Measurements from ENCODE around the gene ARID4A. TPM values are rescaled to one million over a fixed set of nuclear protein-coding genes. Genes with fewer than 3 reads are reported as not detected.
A peak's percentile ranks its signal among the peaks of the same experiment; 100 is the strongest.

ARID4A gene
- total and polyA plus RNA-seq, 9 of the 15 experiments (the other 6 are each of a cell fraction or from before 2014, with no cell fraction given), result 2.4 to 11.5 (median 8.7) TPM

DNA sequence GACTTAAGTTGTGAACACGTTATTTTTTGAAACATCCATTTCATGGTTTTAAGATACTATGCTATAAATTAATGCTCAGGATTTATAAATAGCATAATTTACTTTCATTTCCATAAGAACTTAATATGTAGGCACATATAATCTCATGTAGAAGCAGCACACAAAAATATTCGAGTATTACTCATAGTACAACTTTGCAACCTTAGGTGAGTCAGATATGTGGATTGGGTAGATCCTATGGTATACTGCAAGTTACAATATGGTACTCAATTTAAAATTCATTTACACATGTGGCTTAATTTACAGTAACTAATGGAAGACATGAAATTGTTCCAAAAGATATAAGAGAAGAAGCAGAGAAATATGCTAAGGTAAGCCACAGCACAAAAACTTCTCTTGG, 27.7 kb upstream of the ARID4A start:
- intact Hi-C loops (cut with micrococcal nuclease), result no loop called here
- in situ Hi-C loops (cut with MboI), result no loop called here
- no peak for FAIRE-seq
- BruUV-seq (replicated peaks), result TSS peak; percentile 8
- H2AFZ ChIP-seq (ENCODE audit: low read depth, low read length), result no peak overlapping the region
- H3K4me1 ChIP-seq (replicated peaks in 1 of 2; ENCODE audit: control insufficient read depth in 2 of 2, insufficient read depth in 2 of 2, low read length in 2 of 2), result no peaks in the 10 kb centered on the region; a peak in 1 of 5 replicates
- ATAC-seq, result no peak
- CTCF ChIA-PET (ENCODE audit: low intra/inter-chr PET ratio), result no interaction called here
- H3K4me3 ChIP-seq, result no peak overlapping the region
- no peak overlapping the region for H3K4me2 ChIP-seq (ENCODE audit: insufficient read depth, low read length)
- H3K9me3 ChIP-seq (replicated peaks; ENCODE audit: control insufficient read depth, insufficient read depth, low read depth, low read length), result no peaks in the 10 kb centered on the region
- peaks cover 91% of the 10 kb centered on the region for H3K36me3 ChIP-seq (ENCODE audit: control insufficient read depth, insufficient read depth, low read length)
- no peaks in the 10 kb centered on the region for H3K9me1 ChIP-seq (ENCODE audit: control insufficient read depth, insufficient read depth, low read length)
- no peak for DNase-seq (ENCODE audit: extremely low read depth in 1 of 4, low spot score in 3 of 4)
- H3K27ac ChIP-seq (ENCODE audit: extremely low read depth, low read depth, low read length), result no peak overlapping the region
- peaks cover 21% of the 10 kb centered on the region for H3K79me2 ChIP-seq (ENCODE audit: control insufficient read depth, insufficient read depth, low read length)
- H3K27me3 ChIP-seq (ENCODE audit: control insufficient read depth in 2 of 2, insufficient read depth in 2 of 2, low read length in 2 of 2), result no peaks in the 10 kb centered on the region
- no peaks in the 10 kb centered on the region for H4K20me1 ChIP-seq (replicated peaks; ENCODE audit: control insufficient read depth, insufficient read depth, low read length)
- H3K9ac ChIP-seq (ENCODE audit: insufficient read depth in 1 of 2, low read depth in 2 of 2, low read length in 2 of 2), result no peak overlapping the region
- POLR2A ChIA-PET, result interaction anchor here (3.0 kb wide), 1 partner anchor 12 kb away, joined by 13 read pairs; no protein-coding TSS in a partner anchor
- 94% methylated on average over 2 of the region's 2 CpGs for WGBS (ENCODE audit: insufficient coverage, low coverage, missing lambda C conversion rate)
- TF ChIP-seq PML (IDR thresholded peaks at IDR 0.05; ENCODE audit: low read length) (no peak), BMI1 (IDR thresholded peaks at IDR 0.05; ENCODE audit: low read length) (no peak), ZNF239 (CRISPR knock-in tag; IDR thresholded peaks at IDR 0.05) (no peak), TARDBP (IDR thresholded peaks at IDR 0.05) (no peak), GTF2F1 (IDR thresholded peaks at IDR 0.05; ENCODE audit: low read depth, low read length) (no peak), NCOR1 (IDR thresholded peaks at IDR 0.05) (no peak), ZNF589 (CRISPR knock-in tag; IDR thresholded peaks at IDR 0.05; ENCODE audit: low read depth) (no peak)
- TF ChIP-seq, protein P1, sequence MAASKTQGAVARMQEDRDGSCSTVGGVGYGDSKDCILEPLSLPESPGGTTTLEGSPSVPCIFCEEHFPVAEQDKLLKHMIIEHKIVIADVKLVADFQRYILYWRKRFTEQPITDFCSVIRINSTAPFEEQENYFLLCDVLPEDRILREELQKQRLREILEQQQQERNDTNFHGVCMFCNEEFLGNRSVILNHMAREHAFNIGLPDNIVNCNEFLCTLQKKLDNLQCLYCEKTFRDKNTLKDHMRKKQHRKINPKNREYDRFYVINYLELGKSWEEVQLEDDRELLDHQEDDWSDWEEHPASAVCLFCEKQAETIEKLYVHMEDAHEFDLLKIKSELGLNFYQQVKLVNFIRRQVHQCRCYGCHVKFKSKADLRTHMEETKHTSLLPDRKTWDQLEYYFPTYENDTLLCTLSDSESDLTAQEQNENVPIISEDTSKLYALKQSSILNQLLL (CRISPR knock-in tag; IDR thresholded peaks at IDR 0.05; ENCODE audit: borderline replicate concordance), result no peak
- TF ChIP-seq, protein P2, sequence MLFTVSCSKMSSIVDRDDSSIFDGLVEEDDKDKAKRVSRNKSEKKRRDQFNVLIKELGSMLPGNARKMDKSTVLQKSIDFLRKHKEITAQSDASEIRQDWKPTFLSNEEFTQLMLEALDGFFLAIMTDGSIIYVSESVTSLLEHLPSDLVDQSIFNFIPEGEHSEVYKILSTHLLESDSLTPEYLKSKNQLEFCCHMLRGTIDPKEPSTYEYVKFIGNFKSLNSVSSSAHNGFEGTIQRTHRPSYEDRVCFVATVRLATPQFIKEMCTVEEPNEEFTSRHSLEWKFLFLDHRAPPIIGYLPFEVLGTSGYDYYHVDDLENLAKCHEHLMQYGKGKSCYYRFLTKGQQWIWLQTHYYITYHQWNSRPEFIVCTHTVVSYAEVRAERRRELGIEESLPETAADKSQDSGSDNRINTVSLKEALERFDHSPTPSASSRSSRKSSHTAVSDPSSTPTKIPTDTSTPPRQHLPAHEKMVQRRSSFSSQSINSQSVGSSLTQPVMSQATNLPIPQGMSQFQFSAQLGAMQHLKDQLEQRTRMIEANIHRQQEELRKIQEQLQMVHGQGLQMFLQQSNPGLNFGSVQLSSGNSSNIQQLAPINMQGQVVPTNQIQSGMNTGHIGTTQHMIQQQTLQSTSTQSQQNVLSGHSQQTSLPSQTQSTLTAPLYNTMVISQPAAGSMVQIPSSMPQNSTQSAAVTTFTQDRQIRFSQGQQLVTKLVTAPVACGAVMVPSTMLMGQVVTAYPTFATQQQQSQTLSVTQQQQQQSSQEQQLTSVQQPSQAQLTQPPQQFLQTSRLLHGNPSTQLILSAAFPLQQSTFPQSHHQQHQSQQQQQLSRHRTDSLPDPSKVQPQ (CRISPR knock-in tag; IDR thresholded peaks at IDR 0.05; ENCODE audit: borderline replicate concordance), result no peak
